ENCODE results near the gene CCDC12. TPM values are rescaled to one million over a fixed set of nuclear protein-coding genes. Genes with fewer than 3 reads are reported as not detected.
A peak's percentile ranks its signal among the peaks of the same experiment; 100 is the strongest.

Gene CCDC12
- total and polyA plus RNA-seq, 9 of the 15 experiments (the other 6 are each of a cell fraction or from before 2014, with no cell fraction given) = 8.9 to 201 (median 86.9) TPM

DNA sequence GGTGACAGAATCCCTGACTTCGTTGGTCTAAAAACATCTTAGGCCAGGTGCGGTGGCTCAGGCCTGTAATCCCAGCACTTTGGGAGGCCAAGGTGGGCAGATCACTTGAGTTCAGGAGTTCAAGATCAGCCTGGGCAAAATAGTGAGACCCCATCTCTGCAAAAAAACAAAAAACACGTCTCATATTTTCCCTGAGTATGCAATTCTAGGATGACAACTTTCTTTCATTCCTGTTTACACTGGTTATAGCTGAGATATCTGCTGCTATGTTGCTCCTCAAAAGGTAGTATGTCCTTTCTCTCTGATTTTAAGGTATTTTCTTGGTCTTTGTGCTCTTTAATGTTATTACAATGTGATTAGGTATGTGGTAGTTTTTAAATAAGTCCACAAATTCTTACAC is 59.7 kb downstream of the CCDC12 start:
- H3K79me2 ChIP-seq (ENCODE audit: control insufficient read depth, insufficient read depth, low read length) = no peaks in the 10 kb centered on the region

More for the DNA sequence above, 59.7 kb downstream of the CCDC12 start:
- DNase-seq (ENCODE audit: extremely low read depth in 1 of 4, low spot score in 3 of 4) (no peak), ATAC-seq (no peak), FAIRE-seq (no peak)
- H3K27ac ChIP-seq (ENCODE audit: extremely low read depth, low read depth, low read length) = no peak overlapping the region
- H3K4me2 ChIP-seq (ENCODE audit: insufficient read depth, low read length) = no peak overlapping the region
- no peaks in the 10 kb centered on the region; a peak in 1 of 5 replicates for H3K4me1 ChIP-seq (replicated peaks in 1 of 2; ENCODE audit: control insufficient read depth in 2 of 2, insufficient read depth in 2 of 2, low read length in 2 of 2)
- H3K27me3 ChIP-seq (ENCODE audit: control insufficient read depth in 2 of 2, insufficient read depth in 2 of 2, low read length in 2 of 2) = no peaks in the 10 kb centered on the region
- peaks cover 55% of the 10 kb centered on the region for H3K36me3 ChIP-seq (ENCODE audit: control insufficient read depth, insufficient read depth, low read length)
- TF ChIP-seq C11orf30 (IDR thresholded peaks at IDR 0.05; ENCODE audit: low read depth) (peak; percentile 52; the same call in 1 of the 2 replicates), SMAD4 (CRISPR knock-in tag; conservative IDR thresholded peaks at IDR 0.05) (no peak), ZNF316 (IDR thresholded peaks at IDR 0.05) (peak; percentile 69; the same call in 1 of the 2 replicates), MTA1 (IDR thresholded peaks at IDR 0.05; ENCODE audit: borderline replicate concordance) (no peak), POLR2A (conservative IDR thresholded peaks at IDR 0.05) (peak; percentile 18; the same call in 1 of the 2 replicates), MAFG (tag; conservative IDR thresholded peaks at IDR 0.05) (peak; percentile 21; the same call in 1 of the 2 replicates)
- TF ChIP-seq, protein P1, sequence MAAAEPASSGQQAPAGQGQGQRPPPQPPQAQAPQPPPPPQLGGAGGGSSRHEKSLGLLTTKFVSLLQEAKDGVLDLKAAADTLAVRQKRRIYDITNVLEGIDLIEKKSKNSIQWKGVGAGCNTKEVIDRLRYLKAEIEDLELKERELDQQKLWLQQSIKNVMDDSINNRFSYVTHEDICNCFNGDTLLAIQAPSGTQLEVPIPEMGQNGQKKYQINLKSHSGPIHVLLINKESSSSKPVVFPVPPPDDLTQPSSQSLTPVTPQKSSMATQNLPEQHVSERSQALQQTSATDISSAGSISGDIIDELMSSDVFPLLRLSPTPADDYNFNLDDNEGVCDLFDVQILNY (CRISPR knock-in tag; IDR thresholded peaks at IDR 0.05) = no peak
- TF ChIP-seq, protein P2, sequence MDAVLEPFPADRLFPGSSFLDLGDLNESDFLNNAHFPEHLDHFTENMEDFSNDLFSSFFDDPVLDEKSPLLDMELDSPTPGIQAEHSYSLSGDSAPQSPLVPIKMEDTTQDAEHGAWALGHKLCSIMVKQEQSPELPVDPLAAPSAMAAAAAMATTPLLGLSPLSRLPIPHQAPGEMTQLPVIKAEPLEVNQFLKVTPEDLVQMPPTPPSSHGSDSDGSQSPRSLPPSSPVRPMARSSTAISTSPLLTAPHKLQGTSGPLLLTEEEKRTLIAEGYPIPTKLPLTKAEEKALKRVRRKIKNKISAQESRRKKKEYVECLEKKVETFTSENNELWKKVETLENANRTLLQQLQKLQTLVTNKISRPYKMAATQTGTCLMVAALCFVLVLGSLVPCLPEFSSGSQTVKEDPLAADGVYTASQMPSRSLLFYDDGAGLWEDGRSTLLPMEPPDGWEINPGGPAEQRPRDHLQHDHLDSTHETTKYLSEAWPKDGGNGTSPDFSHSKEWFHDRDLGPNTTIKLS (IDR thresholded peaks at IDR 0.05; ENCODE audit: borderline replicate concordance, low read depth) = no peak
- no peaks in the 10 kb centered on the region for H4K20me1 ChIP-seq (replicated peaks; ENCODE audit: control insufficient read depth, insufficient read depth, low read length)
- H3K9me1 ChIP-seq (ENCODE audit: control insufficient read depth, insufficient read depth, low read length) = no peaks in the 10 kb centered on the region
- intact Hi-C loops (cut with micrococcal nuclease) = no loop called here
- no peak overlapping the region for H3K9ac ChIP-seq (ENCODE audit: insufficient read depth in 1 of 2, low read depth in 2 of 2, low read length in 2 of 2)
- TSS peak; percentile 3 for BruUV-seq (replicated peaks)
- POLR2A ChIA-PET = interaction anchor here (1.3 kb wide), 1 partner anchor 70 kb away, joined by 6 read pairs; no protein-coding TSS in a partner anchor
- no peaks in the 10 kb centered on the region for H3K9me3 ChIP-seq (replicated peaks; ENCODE audit: control insufficient read depth, insufficient read depth, low read depth, low read length)
- CTCF ChIA-PET (ENCODE audit: low intra/inter-chr PET ratio) = interaction anchor here (0.6 kb wide), 1 partner anchor 873 kb away, joined by 3 read pairs; no protein-coding TSS in a partner anchor
- 85% methylated on average over 3 of the region's 3 CpGs for WGBS (ENCODE audit: insufficient coverage, low coverage, missing lambda C conversion rate)
- in situ Hi-C loops (cut with MboI) = no loop called here
- no peak overlapping the region for H3K4me3 ChIP-seq
- no peak overlapping the region for H2AFZ ChIP-seq (ENCODE audit: low read depth, low read length)
